GM23338 (cell line): ENCODE data around the gene MRPL28. TPM values are rescaled to one million over a fixed set of nuclear protein-coding genes. Genes with fewer than 3 reads are reported as not detected.

Experiments
- ATAC-seq: fragments of 200-7000 bp; cut with Tn5 transposase; 3 replicates; pipeline ENCODE4 v1.9.1; 2020
- DNase-seq: peaks from one replicate; pipeline ENCODE4 v3.0.0-alpha.2; 2015; ENCODE audit warnings: low spot score
- H2AFZ ChIP-seq: fragments of 200-600 bp; sonication (generic); 2 replicates; pipeline ENCODE4 v1.8.0; 2016; ENCODE audit warnings: antibody characterized with exemption, mild to moderate bottlenecking, moderate library complexity
- H3F3A ChIP-seq: fragments of 200-600 bp; sonication (generic); replicated peaks from 2 replicates; pipeline ENCODE4 v1.8.0; 2017; ENCODE audit warnings: antibody characterized with exemption, mixed run types, low read depth
- H3K27ac ChIP-seq: fragments of 200-600 bp; sonication (generic); 2 replicates; pipeline ENCODE4 v1.6.1; 2016; ENCODE audit warnings: low read depth
- H3K27me3 ChIP-seq: fragments of 200-600 bp; sonication (generic); 2 replicates; pipeline ENCODE4 v1.8.0; 2016; ENCODE audit warnings: mild to moderate bottlenecking, mixed run types, moderate library complexity; ENCODE audit not compliant: insufficient read depth
- H3K36me3 ChIP-seq: fragments of 200-600 bp; sonication (generic); 2 replicates; pipeline ENCODE4 v1.8.0; 2016; ENCODE audit warnings: mild to moderate bottlenecking; ENCODE audit not compliant: insufficient read depth
- H3K4me1 ChIP-seq: fragments of 200-600 bp; sonication (generic); 2 replicates; pipeline ENCODE4 v1.8.0; 2016; ENCODE audit warnings: mild to moderate bottlenecking, moderate library complexity; ENCODE audit not compliant: insufficient read depth
- H3K4me2 ChIP-seq: fragments of 200-600 bp; sonication (generic); 2 replicates; pipeline ENCODE4 v1.7.1; 2017; ENCODE audit warnings: mixed run types
- H3K4me3 ChIP-seq: fragments of 200-600 bp; sonication (generic); 2 replicates; pipeline ENCODE4 v1.6.1; 2016; ENCODE audit warnings: mixed run types
- H3K79me2 ChIP-seq: fragments of 200-600 bp; sonication (generic); replicated peaks from 2 replicates; pipeline ENCODE4 v1.8.0; 2017; ENCODE audit warnings: mild to moderate bottlenecking; ENCODE audit not compliant: insufficient read depth
- H3K9me2 ChIP-seq: fragments of 200-600 bp; sonication (generic); 2 replicates; pipeline ENCODE4 v1.8.0; 2017; ENCODE audit not compliant: insufficient read depth
- H4K20me1 ChIP-seq: fragments of 200-600 bp; sonication (generic); replicated peaks from 2 replicates; pipeline ENCODE4 v1.8.0; 2017; ENCODE audit warnings: mild to moderate bottlenecking; ENCODE audit not compliant: insufficient read depth
- H3K27ac Mint-ChIP-seq: 2 replicates; pipeline ENCODE4 v1.8.0; 2020; ENCODE audit warnings: inconsistent platforms, mild to moderate bottlenecking, moderate library complexity, mixed read lengths
- H3K27me3 Mint-ChIP-seq: 3 replicates; pipeline ENCODE4 v1.8.0; 2022; ENCODE audit warnings: low read depth, mild to moderate bottlenecking, moderate library complexity, mixed read lengths, inconsistent platforms; ENCODE audit not compliant: insufficient read depth, poor library complexity
- H3K36me3 Mint-ChIP-seq: 3 replicates; pipeline ENCODE4 v1.8.0; 2021; ENCODE audit warnings: low read depth, mild to moderate bottlenecking, inconsistent platforms, moderate library complexity, mixed read lengths
- H3K4me1 Mint-ChIP-seq: 3 replicates; pipeline ENCODE4 v1.8.0; 2020; ENCODE audit warnings: mild to moderate bottlenecking, inconsistent platforms, mixed read lengths
- H3K4me3 Mint-ChIP-seq: 3 replicates; pipeline ENCODE4 v1.8.0; 2021; ENCODE audit warnings: moderate library complexity, mild to moderate bottlenecking, inconsistent platforms, mixed read lengths
- H3K9me3 Mint-ChIP-seq: 3 replicates; pipeline ENCODE4 v1.8.0; 2020; ENCODE audit warnings: moderate library complexity, mild to moderate bottlenecking, inconsistent platforms, mixed read lengths
- CREB1 ChIP-seq: fragments of 250-450 bp; sonication (Bioruptor Pico); IDR thresholded peaks from 2 replicates; pipeline ENCODE4 v1.5.0; 2020; ENCODE audit warnings: low read depth, mild to moderate bottlenecking, moderate library complexity
- CTCF ChIP-seq, 2 experiments: fragments of 200-600 bp in 1 of 2; sonication (generic) in 1 of 2; conservative IDR thresholded peaks; 2 replicates each; pipeline versions ENCODE4 v1.5.1 to v1.6.1; 2016 to 2017; ENCODE audit warnings: antibody characterized with exemption in 2 of 2, low read depth in 2 of 2, mild to moderate bottlenecking in 2 of 2, moderate library complexity in 1 of 2
- EZH2 ChIP-seq: fragments of 200-600 bp; sonication (generic); IDR thresholded peaks from one replicate; pipeline ENCODE4 v1.8.0; 2017; ENCODE audit warnings: antibody characterized with exemption, mild to moderate bottlenecking, low read depth; ENCODE audit not compliant: unreplicated experiment
- EZH2phosphoT487 ChIP-seq: fragments of 200-600 bp; sonication (generic); IDR thresholded peaks from one replicate; pipeline ENCODE4 v1.8.1; 2018; ENCODE audit warnings: antibody characterized with exemption; ENCODE audit not compliant: unreplicated experiment
- JUNB ChIP-seq: IDR thresholded peaks from one replicate; pipeline ENCODE4 v1.6.1; 2016; ENCODE audit warnings: antibody characterized with exemption; ENCODE audit not compliant: unreplicated experiment
- NANOG ChIP-seq: IDR thresholded peaks from 2 replicates; pipeline ENCODE4 v1.6.1; 2016; ENCODE audit warnings: antibody characterized with exemption, borderline replicate concordance
- POLR2AphosphoS5 ChIP-seq: IDR thresholded peaks from 2 replicates; pipeline ENCODE4 v1.6.1; 2016; ENCODE audit warnings: antibody characterized with exemption, low read depth
- STAT1 ChIP-seq: IDR thresholded peaks from one replicate; pipeline ENCODE4 v1.6.1; 2016; ENCODE audit warnings: antibody characterized with exemption; ENCODE audit not compliant: unreplicated experiment
- ZNF114 ChIP-seq: fragments of 250-450 bp; sonication (Bioruptor Pico); IDR thresholded peaks from 2 replicates; pipeline ENCODE4 v1.5.0; 2020; ENCODE audit warnings: mild to moderate bottlenecking, moderate library complexity
- ZNF331 ChIP-seq: fragments of 250-450 bp; sonication (Bioruptor Pico); IDR thresholded peaks from 2 replicates; pipeline ENCODE4 v1.5.0; 2020; ENCODE audit warnings: low read depth, mild to moderate bottlenecking, moderate library complexity
- polyA plus RNA-seq: library from polyadenylated mRNA; unstranded; fragments of >200 nt; fragmentation: Nextera tagmentation; extraction: Ambion mirVana; gene quantifications from 2 replicates; pipeline ENCODE4 v1.2.1, GENCODE V29; 2016
- total RNA-seq: library from RNA; depleted of rRNA; stranded (reverse); fragments of >200 nt; shearing (Covaris generic); gene quantifications from 2 replicates; pipeline ENCODE4 v1.2.3, GENCODE V29; 2014
- TF ChIP-seq, protein P1 (sequence below): fragments of 250-450 bp; sonication (Bioruptor Pico); IDR thresholded peaks from 2 replicates; pipeline ENCODE4 v1.5.0; 2020; ENCODE audit warnings: mild to moderate bottlenecking, moderate library complexity
- TF ChIP-seq, protein P2 (sequence below): IDR thresholded peaks from one replicate; pipeline ENCODE4 v1.6.1; 2018; ENCODE audit warnings: antibody characterized with exemption; ENCODE audit not compliant: unreplicated experiment
- TF ChIP-seq, protein P3 (sequence below): IDR thresholded peaks from 2 replicates; pipeline ENCODE4 v1.6.1; 2016; ENCODE audit warnings: antibody characterized with exemption

The MRPL28 gene
- total and polyA plus RNA-seq, 2 experiments from 2014 or later: 135 to 169 TPM

- no peak for DNase-seq
These were observed 40.3 kb upstream of the MRPL28 start for GRCh38 chr16:410516-411178.

More at GRCh38 chr16:410516-411178, 40.3 kb upstream of the MRPL28 start:
- Histone ChIP-seq H2AFZ (no peak overlapping the region), H3K4me3 (no peak overlapping the region), H4K20me1 (no peaks in the 10 kb centered on the region), H3K4me2 (no peak overlapping the region), H3K27ac (no peak overlapping the region), H3K4me1 (no peaks in the 10 kb centered on the region), H3K27me3 (no peaks in the 10 kb centered on the region), H3K9me2 (no peaks in the 10 kb centered on the region), H3F3A (0 out of 2 replicates have a peak, but pooled peaks cover 2% of the 10 kb centered on the region), H3K36me3 (no peaks in the 10 kb centered on the region), H3K79me2 (no peaks in the 10 kb centered on the region)
- Mint-ChIP-seq H3K36me3 (no peaks in the 10 kb centered on the region), H3K9me3 (no peaks in the 10 kb centered on the region; the same call in 2 of the 3 replicates), H3K4me1 (no peaks in the 10 kb centered on the region), H3K27ac (no peak overlapping the region), H3K4me3 (no peak overlapping the region), H3K27me3 (peaks cover 8% of the 10 kb centered on the region)
- TF ChIP-seq, protein P1, sequence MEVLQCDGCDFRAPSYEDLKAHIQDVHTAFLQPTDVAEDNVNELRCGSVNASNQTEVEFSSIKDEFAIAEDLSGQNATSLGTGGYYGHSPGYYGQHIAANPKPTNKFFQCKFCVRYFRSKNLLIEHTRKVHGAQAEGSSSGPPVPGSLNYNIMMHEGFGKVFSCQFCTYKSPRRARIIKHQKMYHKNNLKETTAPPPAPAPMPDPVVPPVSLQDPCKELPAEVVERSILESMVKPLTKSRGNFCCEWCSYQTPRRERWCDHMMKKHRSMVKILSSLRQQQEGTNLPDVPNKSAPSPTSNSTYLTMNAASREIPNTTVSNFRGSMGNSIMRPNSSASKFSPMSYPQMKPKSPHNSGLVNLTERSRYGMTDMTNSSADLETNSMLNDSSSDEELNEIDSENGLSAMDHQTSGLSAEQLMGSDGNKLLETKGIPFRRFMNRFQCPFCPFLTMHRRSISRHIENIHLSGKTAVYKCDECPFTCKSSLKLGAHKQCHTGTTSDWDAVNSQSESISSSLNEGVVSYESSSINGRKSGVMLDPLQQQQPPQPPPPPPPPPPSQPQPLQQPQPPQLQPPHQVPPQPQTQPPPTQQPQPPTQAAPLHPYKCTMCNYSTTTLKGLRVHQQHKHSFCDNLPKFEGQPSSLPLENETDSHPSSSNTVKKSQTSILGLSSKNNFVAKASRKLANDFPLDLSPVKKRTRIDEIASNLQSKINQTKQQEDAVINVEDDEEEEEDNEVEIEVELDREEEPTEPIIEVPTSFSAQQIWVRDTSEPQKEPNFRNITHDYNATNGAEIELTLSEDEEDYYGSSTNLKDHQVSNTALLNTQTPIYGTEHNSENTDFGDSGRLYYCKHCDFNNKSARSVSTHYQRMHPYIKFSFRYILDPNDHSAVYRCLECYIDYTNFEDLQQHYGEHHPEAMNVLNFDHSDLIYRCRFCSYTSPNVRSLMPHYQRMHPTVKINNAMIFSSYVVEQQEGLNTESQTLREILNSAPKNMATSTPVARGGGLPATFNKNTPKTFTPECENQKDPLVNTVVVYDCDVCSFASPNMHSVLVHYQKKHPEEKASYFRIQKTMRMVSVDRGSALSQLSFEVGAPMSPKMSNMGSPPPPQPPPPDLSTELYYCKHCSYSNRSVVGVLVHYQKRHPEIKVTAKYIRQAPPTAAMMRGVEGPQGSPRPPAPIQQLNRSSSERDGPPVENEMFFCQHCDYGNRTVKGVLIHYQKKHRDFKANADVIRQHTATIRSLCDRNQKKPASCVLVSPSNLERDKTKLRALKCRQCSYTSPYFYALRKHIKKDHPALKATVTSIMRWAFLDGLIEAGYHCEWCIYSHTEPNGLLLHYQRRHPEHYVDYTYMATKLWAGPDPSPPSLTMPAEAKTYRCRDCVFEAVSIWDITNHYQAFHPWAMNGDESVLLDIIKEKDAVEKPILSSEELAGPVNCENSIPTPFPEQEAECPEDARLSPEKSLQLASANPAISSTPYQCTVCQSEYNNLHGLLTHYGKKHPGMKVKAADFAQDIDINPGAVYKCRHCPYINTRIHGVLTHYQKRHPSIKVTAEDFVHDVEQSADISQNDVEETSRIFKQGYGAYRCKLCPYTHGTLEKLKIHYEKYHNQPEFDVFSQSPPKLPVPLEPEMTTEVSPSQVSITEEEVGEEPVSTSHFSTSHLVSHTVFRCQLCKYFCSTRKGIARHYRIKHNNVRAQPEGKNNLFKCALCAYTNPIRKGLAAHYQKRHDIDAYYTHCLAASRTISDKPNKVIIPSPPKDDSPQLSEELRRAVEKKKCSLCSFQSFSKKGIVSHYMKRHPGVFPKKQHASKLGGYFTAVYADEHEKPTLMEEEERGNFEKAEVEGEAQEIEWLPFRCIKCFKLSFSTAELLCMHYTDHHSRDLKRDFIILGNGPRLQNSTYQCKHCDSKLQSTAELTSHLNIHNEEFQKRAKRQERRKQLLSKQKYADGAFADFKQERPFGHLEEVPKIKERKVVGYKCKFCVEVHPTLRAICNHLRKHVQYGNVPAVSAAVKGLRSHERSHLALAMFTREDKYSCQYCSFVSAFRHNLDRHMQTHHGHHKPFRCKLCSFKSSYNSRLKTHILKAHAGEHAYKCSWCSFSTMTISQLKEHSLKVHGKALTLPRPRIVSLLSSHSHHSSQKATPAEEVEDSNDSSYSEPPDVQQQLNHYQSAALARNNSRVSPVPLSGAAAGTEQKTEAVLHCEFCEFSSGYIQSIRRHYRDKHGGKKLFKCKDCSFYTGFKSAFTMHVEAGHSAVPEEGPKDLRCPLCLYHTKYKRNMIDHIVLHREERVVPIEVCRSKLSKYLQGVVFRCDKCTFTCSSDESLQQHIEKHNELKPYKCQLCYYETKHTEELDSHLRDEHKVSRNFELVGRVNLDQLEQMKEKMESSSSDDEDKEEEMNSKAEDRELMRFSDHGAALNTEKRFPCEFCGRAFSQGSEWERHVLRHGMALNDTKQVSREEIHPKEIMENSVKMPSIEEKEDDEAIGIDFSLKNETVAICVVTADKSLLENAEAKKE: no peak
- no peak for TF ChIP-seq NANOG
- no peak for TF ChIP-seq ZNF114 (CRISPR knock-in tag)
- no peak for TF ChIP-seq CTCF (conservative IDR thresholded peaks at IDR 0.05; ENCODE audit: low read depth in 2 of 2)
- no peak for TF ChIP-seq POLR2AphosphoS5
- no peak for TF ChIP-seq CREB1 (CRISPR knock-in tag)
- TF ChIP-seq ZNF331 (CRISPR knock-in tag): no peak
- TF ChIP-seq, protein P2, sequence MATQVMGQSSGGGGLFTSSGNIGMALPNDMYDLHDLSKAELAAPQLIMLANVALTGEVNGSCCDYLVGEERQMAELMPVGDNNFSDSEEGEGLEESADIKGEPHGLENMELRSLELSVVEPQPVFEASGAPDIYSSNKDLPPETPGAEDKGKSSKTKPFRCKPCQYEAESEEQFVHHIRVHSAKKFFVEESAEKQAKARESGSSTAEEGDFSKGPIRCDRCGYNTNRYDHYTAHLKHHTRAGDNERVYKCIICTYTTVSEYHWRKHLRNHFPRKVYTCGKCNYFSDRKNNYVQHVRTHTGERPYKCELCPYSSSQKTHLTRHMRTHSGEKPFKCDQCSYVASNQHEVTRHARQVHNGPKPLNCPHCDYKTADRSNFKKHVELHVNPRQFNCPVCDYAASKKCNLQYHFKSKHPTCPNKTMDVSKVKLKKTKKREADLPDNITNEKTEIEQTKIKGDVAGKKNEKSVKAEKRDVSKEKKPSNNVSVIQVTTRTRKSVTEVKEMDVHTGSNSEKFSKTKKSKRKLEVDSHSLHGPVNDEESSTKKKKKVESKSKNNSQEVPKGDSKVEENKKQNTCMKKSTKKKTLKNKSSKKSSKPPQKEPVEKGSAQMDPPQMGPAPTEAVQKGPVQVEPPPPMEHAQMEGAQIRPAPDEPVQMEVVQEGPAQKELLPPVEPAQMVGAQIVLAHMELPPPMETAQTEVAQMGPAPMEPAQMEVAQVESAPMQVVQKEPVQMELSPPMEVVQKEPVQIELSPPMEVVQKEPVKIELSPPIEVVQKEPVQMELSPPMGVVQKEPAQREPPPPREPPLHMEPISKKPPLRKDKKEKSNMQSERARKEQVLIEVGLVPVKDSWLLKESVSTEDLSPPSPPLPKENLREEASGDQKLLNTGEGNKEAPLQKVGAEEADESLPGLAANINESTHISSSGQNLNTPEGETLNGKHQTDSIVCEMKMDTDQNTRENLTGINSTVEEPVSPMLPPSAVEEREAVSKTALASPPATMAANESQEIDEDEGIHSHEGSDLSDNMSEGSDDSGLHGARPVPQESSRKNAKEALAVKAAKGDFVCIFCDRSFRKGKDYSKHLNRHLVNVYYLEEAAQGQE: no peak
- TF ChIP-seq EZH2phosphoT487: no peak
- TF ChIP-seq STAT1: no peak
- TF ChIP-seq EZH2: no peak
- no peak for TF ChIP-seq JUNB
- TF ChIP-seq, protein P3, sequence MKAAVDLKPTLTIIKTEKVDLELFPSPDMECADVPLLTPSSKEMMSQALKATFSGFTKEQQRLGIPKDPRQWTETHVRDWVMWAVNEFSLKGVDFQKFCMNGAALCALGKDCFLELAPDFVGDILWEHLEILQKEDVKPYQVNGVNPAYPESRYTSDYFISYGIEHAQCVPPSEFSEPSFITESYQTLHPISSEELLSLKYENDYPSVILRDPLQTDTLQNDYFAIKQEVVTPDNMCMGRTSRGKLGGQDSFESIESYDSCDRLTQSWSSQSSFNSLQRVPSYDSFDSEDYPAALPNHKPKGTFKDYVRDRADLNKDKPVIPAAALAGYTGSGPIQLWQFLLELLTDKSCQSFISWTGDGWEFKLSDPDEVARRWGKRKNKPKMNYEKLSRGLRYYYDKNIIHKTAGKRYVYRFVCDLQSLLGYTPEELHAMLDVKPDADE: no peak
- no peak for ATAC-seq
